ENCODE measurements around the gene SP6. TPM values are rescaled to one million over a fixed set of nuclear protein-coding genes. Genes with fewer than 3 reads are reported as not detected.

The SP6 gene
- total and polyA plus RNA-seq, 2 of the 8 experiments (the other 6 are each of a cell fraction or from before 2014, with no cell fraction given): 1.2 to 1.5 TPM

- Histone ChIP-seq H4K20me1 (replicated peaks in 1 of 2; ENCODE audit: control insufficient read depth in 1 of 2, insufficient read depth in 2 of 2, low read length in 2 of 2) (peaks cover 3 to 5% of the 10 kb centered on the region in 2 experiments), H2AK5ac (ENCODE audit: low read depth, low read length) (no peak overlapping the region), H3K18ac (ENCODE audit: extremely low read depth, low read length) (no peak overlapping the region), H3K14ac (ENCODE audit: insufficient read length) (no peak overlapping the region), H4K5ac (ENCODE audit: insufficient read length, low read depth, low read length) (no peak overlapping the region), H3K79me2 (ENCODE audit: control insufficient read depth in 1 of 2, insufficient read depth in 2 of 2, low read length in 2 of 2) (no peaks in the 10 kb centered on the region), H4K8ac (ENCODE audit: extremely low read depth, insufficient read depth, low read length) (no peak overlapping the region), H3K79me1 (ENCODE audit: low read depth, low read length) (no peaks in the 10 kb centered on the region), H3K4me1 (replicated peaks in 1 of 4; ENCODE audit: control insufficient read depth in 3 of 4, insufficient read depth in 4 of 4, low read length in 3 of 4) (peaks cover 0 to 33% (median 15%) of the 10 kb centered on the region in 4 experiments; a peak in 6 of 7 replicates), H3K27me3 (replicated peaks in 1 of 4; ENCODE audit: control insufficient read depth in 3 of 4, extremely low read depth in 1 of 4, insufficient read depth in 3 of 4, low read length in 3 of 4) (peaks cover 47 to 70% (median 61%) of the 10 kb centered on the region in 4 experiments), H3K4ac (replicated peaks; ENCODE audit: insufficient read length, low read depth, low read length) (no peak overlapping the region), H4K91ac (replicated peaks; ENCODE audit: insufficient read length, low read length) (no peak overlapping the region), H2AFZ (ENCODE audit: low read length) (no peak overlapping the region), H3K9me3 (ENCODE audit: insufficient read depth in 2 of 2, low read depth in 1 of 2, low read length in 1 of 2) (no peaks in the 10 kb centered on the region), H3K23ac (ENCODE audit: insufficient read length) (no peak overlapping the region), H3K27ac (ENCODE audit: low read depth, low read length) (no peak overlapping the region), H3K23me2 (ENCODE audit: low read depth, low read length) (peaks cover 20% of the 10 kb centered on the region), H2BK5ac (ENCODE audit: low read depth, low read length) (peak overlapping the region; percentile 26; the same call in 1 of the 2 replicates), H2BK15ac (ENCODE audit: low read length) (0 out of 2 replicates have a peak overlapping the region, but pooled peaks have one; percentile 61), H3K4me2 (ENCODE audit: insufficient read depth in 1 of 2, low read depth in 2 of 2, low read length in 2 of 2) (peak overlapping the region; percentile 73 to 82), H2BK20ac (ENCODE audit: low read length) (no peak overlapping the region), H3K36me3 (ENCODE audit: control insufficient read depth in 2 of 4, insufficient read depth in 4 of 4, low read length in 3 of 4) (no peaks in the 10 kb centered on the region), H3K56ac (replicated peaks; ENCODE audit: insufficient read length, low read depth, low read length) (no peak overlapping the region), H3K9ac (replicated peaks in 1 of 4; ENCODE audit: extremely low read depth in 1 of 4, low read depth in 3 of 4, low read length in 3 of 4) (no peak overlapping the region), H3K4me3 (ENCODE audit: extremely low read depth in 1 of 4, insufficient read depth in 2 of 4, low read depth in 3 of 4, low read length in 4 of 4) (peak overlapping the region; percentile 16 to 58 (median 26); a peak in 7 of 8 replicates), H2BK120ac (replicated peaks; ENCODE audit: low read depth, low read length) (no peak overlapping the region), H2BK12ac (ENCODE audit: low read depth, low read length) (peak overlapping the region; percentile 60; the same call in 1 of the 2 replicates)
- 9% methylated on average over 31 of the region's 31 CpGs; no CpG with 5 or more reads in 1 of the 2 experiments for WGBS, 2 experiments (ENCODE audit: extremely low coverage in 1 of 2, insufficient coverage in 1 of 2, insufficient read length in 1 of 2, insufficient replicate concordance in 2 of 2, low coverage in 1 of 2, low lambda C conversion rate in 2 of 2, missing lambda C conversion rate in 1 of 2)
- no peak for FAIRE-seq
- CTCF ChIA-PET (ENCODE audit: partially characterized antibody): interaction anchor here (0.7 to 33.0 kb wide), 26 partner anchors 3 to 196 kb away, joined by 3 to 1206 read pairs (median 8); partner anchors contain the start of genes CDK5RAP3, LRRC46, MRPL10 and OSBPL7
- DNase-seq (ENCODE audit: low read depth in 1 of 2, low spot score in 2 of 2): peak in 1 of 2 experiments; percentile 78
- POLR2A ChIA-PET (ENCODE audit: partially characterized antibody): interaction anchor here (1.0 to 12.4 kb wide), 14 partner anchors 10 to 209 kb away, joined by 3 to 134 read pairs (median 4); partner anchors contain the start of genes LRRC46, MRPL10 and SP2
- TF ChIP-seq SP1 (IDR thresholded peaks at IDR 0.05; ENCODE audit: low read depth, low read length) (no peak), FOSL1 (IDR thresholded peaks at IDR 0.05; ENCODE audit: insufficient read depth, low read depth, low read length) (no peak), RBBP5 (IDR thresholded peaks at IDR 0.05; ENCODE audit: borderline replicate concordance, low read depth, low read length) (no peak), E2F6 (IDR thresholded peaks at IDR 0.05) (no peak), KDM1A (IDR thresholded peaks at IDR 0.05; ENCODE audit: borderline replicate concordance, low read length) (no peak), POU5F1 (IDR thresholded peaks at IDR 0.05; ENCODE audit: low read depth, low read length) (no peak), RNF2 (IDR thresholded peaks at IDR 0.05; ENCODE audit: borderline replicate concordance, low read depth, low read length, missing control alignments, poor library complexity, severe bottlenecking) (no peak)
Observed at GRCh38 chr17:47846716-47847340, 4.1 kb downstream of the SP6 start.

Measured in H1 (cell line).